ENCODE measurements around the gene CALML6.

The CALML6 gene

GRCh38 chr1:1892763-1893120 is 22.3 kb upstream of the CALML6 start:
- no peak for DNase-seq

- DNase-seq = no peak
Observed at GRCh38 chr1:1893291-1893985, 21.6 kb upstream of the CALML6 start.

- no peak for DNase-seq
Observed at GRCh38 chr1:1893997-1894353, 21.1 kb upstream of the CALML6 start.

GRCh38 chr1:1894354-1895059 is 20.6 kb upstream of the CALML6 start:
- no peak for DNase-seq

GRCh38 chr1:1895060-1895418 is 20.0 kb upstream of the CALML6 start:
- DNase-seq = no peak

GRCh38 chr1:1895456-1896336 is 19.4 kb upstream of the CALML6 start:
- DNase-seq = no peak

- no peak for DNase-seq
Observed at GRCh38 chr1:1898246-1898933, 16.7 kb upstream of the CALML6 start.

- DNase-seq = no peak
Observed at GRCh38 chr1:1899266-1899966, 15.6 kb upstream of the CALML6 start.

- DNase-seq = no peak
Observed at GRCh38 chr1:1899967-1900327, 15.1 kb upstream of the CALML6 start.

GRCh38 chr1:1900883-1901640 is 14.0 kb upstream of the CALML6 start:
- no peak for DNase-seq

GRCh38 chr1:1901641-1902294 is 13.3 kb upstream of the CALML6 start:
- DNase-seq = no peak

GRCh38 chr1:1903224-1903623 is 11.8 kb upstream of the CALML6 start:
- no peak for DNase-seq

- DNase-seq = peak; percentile 63 to 68
Observed at GRCh38 chr1:1906185-1907097, 8.6 kb upstream of the CALML6 start.

- no peak for DNase-seq
Observed at GRCh38 chr1:1907098-1907736, 7.8 kb upstream of the CALML6 start.

- DNase-seq = no peak
Observed at GRCh38 chr1:1908506-1908791, 6.6 kb upstream of the CALML6 start.

- no peak for DNase-seq
Observed at GRCh38 chr1:1910033-1910465, 5.0 kb upstream of the CALML6 start.

GRCh38 chr1:1910651-1911331 is 4.3 kb upstream of the CALML6 start:
- DNase-seq = no peak

- DNase-seq = no peak
Observed at GRCh38 chr1:1911350-1912041, 3.6 kb upstream of the CALML6 start.
